Sigmoid colon (tissue), 7 donors: ENCODE measurements around the gene ATG7. TPM values are rescaled to one million over a fixed set of nuclear protein-coding genes. Genes with fewer than 3 reads are reported as not detected.

Source experiments
- DNase-seq: peaks from one replicate; pipeline ENCODE4 v3.0.0-alpha.2; 2019
- H3K27ac ChIP-seq, 4 donors: fragments of 200-600 bp; sonication (generic); one replicate each; pipeline ENCODE4 v1.5.1; 2016 to 2019; ENCODE audit warnings: mild to moderate bottlenecking in 1 of 4
- H3K27me3 ChIP-seq, 3 donors: fragments of 200-600 bp; sonication (generic); one replicate each; pipeline ENCODE4 v1.5.1; 2019; ENCODE audit warnings: mild to moderate bottlenecking in 1 of 3
- H3K36me3 ChIP-seq, 4 donors: fragments of 200-600 bp; sonication (generic); one replicate each; pipeline ENCODE4 v1.5.1; 2016 to 2019
- H3K4me1 ChIP-seq, 4 donors: fragments of 200-600 bp; sonication (generic); one replicate each; pipeline ENCODE4 v1.5.1; 2017 to 2019
- H3K4me3 ChIP-seq, 4 donors: fragments of 200-600 bp; sonication (generic); one replicate each; pipeline ENCODE4 v1.5.1; 2017 to 2019; ENCODE audit warnings: mild to moderate bottlenecking in 2 of 4, moderate library complexity in 1 of 4
- H3K9me3 ChIP-seq, 4 donors: fragments of 200-600 bp in 3 of 4; sonication (generic) in 3 of 4; one replicate each; pipeline versions ENCODE4 v1.5.1 to v1.6.1; 2013 to 2019
- EP300 ChIP-seq, 4 donors: sonication (generic); formaldehyde crosslinking; IDR thresholded peaks; one replicate each; pipeline ENCODE4 v1.6.1; 2017; ENCODE audit warnings: antibody characterized with exemption in 4 of 4
- POLR2A ChIP-seq, 2 donors: fragments of 450-650 bp; IDR thresholded peaks; one replicate each; pipeline ENCODE4 v1.6.1; 2016; ENCODE audit warnings: antibody characterized with exemption in 2 of 2, mild to moderate bottlenecking in 2 of 2, moderate library complexity in 2 of 2
- POLR2AphosphoS5 ChIP-seq, 4 donors: sonication (generic); formaldehyde crosslinking; IDR thresholded peaks; one replicate each; pipeline ENCODE4 v1.6.1; 2017; ENCODE audit warnings: antibody characterized with exemption in 4 of 4
- WGBS, 2 donors: extraction: QIAGEN DNeasy Blood & Tissue Kit; methylation state at CpG; one replicate each; pipeline ENCODE4 v1.1.7; 2013; 5-methylcytosine and 5-hydroxymethylcytosine counted together
- intact Hi-C: fragments of 100-400 bp; cut with DNase I; formaldehyde crosslinking; loops from one replicate; pipeline ENCODE4 v1.15.1; 2023
- polyA plus RNA-seq, 3 donors: library from polyadenylated mRNA; stranded (reverse); fragments of 200-250 nt; gene quantifications; one replicate each; pipeline ENCODE4 v1.2.3, GENCODE V29; 2013
- total RNA-seq, 4 donors: library from RNA; depleted of rRNA; stranded (reverse); fragments of >200 nt; gene quantifications; one replicate each; pipeline ENCODE4 v1.1.0, GENCODE V29; 2016
- TF ChIP-seq, protein P1 (sequence below), 4 experiments: fragments of 450-650 bp in 3 of 4; fragments of 200-600 bp in 1 of 4; IDR thresholded peaks; one replicate each; pipeline ENCODE4 v1.5.1; 2016 to 2019; ENCODE audit warnings: antibody characterized with exemption in 4 of 4, mild to moderate bottlenecking in 3 of 4, moderate library complexity in 2 of 4
- donor health status: healthy with polysubstance abuse.
- donor health status: Bipolar disorder and iron deficiency.
- donor health status: healthy.

Gene ATG7
- total and polyA plus RNA-seq, 7 donors = 12.5 to 62.9 (median 34.8) TPM

DNA sequence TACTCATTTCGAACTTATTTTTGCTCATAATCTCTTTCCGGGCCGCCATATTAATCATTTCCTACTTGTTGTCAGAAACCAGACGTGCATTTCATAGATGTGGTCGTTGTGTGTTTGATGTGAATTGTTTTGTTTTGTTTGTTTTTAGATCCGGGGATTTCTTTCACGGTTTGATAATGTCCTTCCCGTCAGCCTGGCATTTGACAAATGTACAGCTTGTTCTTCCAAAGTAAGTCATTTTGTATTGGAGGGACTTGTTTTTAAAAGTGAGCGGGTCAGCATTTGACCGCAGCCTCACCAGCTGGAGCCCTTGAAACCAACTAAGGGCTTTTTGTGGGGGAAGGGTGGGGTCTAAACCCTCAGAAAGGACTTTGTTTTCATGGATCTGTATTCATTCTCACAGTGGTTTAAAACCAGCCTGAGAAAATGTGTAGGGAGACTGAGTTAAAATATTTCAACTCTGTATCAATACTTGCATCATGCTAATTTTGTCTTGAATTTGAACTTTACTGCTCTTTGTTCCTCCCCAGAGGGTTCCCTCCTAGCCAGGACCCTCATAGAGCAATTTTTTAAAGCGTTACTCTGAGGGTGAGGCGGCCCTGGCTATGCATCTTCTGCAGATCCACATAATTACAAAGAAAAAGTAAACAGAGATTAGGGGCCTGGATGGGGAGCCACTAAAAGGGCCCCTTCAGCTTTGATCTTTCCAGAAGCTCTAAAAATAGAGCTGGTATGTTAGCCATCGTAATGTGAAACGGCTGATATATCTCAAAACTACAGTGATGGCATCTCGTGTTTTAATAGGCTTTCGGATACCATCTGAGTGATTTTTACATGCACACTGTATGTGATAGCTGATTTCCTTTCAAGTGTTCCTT lies 107.9 kb downstream of the ATG7 start:
- 75 to 76% methylated on average over 16 of the region's 16 CpGs for WGBS, 2 donors
- intact Hi-C loops = loop anchor here (1.0 to 10.0 kb wide), 3 partner anchors 145 to 424 kb away; no protein-coding TSS in a partner anchor
- DNase-seq = no peak
- H3K27ac ChIP-seq = peak overlapping the region in 3 of 4 donors; percentile 15 to 53 (median 33)
- peaks cover 0 to 31% (median 17%) of the 10 kb centered on the region in 4 donors for H3K4me1 ChIP-seq
- H3K27me3 ChIP-seq = no peaks in the 10 kb centered on the region
- TF ChIP-seq, protein P1, sequence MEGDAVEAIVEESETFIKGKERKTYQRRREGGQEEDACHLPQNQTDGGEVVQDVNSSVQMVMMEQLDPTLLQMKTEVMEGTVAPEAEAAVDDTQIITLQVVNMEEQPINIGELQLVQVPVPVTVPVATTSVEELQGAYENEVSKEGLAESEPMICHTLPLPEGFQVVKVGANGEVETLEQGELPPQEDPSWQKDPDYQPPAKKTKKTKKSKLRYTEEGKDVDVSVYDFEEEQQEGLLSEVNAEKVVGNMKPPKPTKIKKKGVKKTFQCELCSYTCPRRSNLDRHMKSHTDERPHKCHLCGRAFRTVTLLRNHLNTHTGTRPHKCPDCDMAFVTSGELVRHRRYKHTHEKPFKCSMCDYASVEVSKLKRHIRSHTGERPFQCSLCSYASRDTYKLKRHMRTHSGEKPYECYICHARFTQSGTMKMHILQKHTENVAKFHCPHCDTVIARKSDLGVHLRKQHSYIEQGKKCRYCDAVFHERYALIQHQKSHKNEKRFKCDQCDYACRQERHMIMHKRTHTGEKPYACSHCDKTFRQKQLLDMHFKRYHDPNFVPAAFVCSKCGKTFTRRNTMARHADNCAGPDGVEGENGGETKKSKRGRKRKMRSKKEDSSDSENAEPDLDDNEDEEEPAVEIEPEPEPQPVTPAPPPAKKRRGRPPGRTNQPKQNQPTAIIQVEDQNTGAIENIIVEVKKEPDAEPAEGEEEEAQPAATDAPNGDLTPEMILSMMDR (IDR thresholded peaks at IDR 0.05) = no peak
- TF ChIP-seq POLR2AphosphoS5 (IDR thresholded peaks at IDR 0.05) (no peak), POLR2A (IDR thresholded peaks at IDR 0.05) (no peak), EP300 (IDR thresholded peaks at IDR 0.05) (no peak)
- no peaks in the 10 kb centered on the region for H3K36me3 ChIP-seq
- H3K4me3 ChIP-seq = no peak overlapping the region
- no peaks in the 10 kb centered on the region for H3K9me3 ChIP-seq

DNA sequence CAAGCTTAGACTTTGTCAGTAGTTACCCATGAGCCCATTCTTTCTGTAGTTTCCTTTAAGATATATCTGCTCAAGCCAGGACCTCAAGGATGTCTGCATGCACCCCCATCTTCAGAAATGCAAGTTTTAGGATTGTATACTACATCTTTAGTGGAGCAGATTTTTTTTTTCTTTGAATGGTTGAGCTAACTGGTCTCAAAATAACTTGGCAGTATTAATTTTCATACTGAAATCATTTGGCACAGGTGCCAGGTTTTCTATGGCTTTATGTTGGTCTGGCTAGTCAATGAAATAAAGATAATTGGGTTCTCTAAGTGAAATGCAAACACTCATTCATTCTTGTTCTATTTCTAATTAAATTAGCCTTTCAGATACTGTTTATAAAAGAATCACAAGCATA lies 108.9 kb downstream of the ATG7 start:
- no peak overlapping the region for H3K27ac ChIP-seq
- intact Hi-C loops = loop anchor here (10.0 kb wide), 1 partner anchor 144 kb away; no protein-coding TSS in a partner anchor
- TF ChIP-seq EP300 (IDR thresholded peaks at IDR 0.05) (no peak), POLR2AphosphoS5 (IDR thresholded peaks at IDR 0.05) (no peak), POLR2A (IDR thresholded peaks at IDR 0.05) (no peak)
- TF ChIP-seq, protein P1 (IDR thresholded peaks at IDR 0.05) = no peak

DNA sequence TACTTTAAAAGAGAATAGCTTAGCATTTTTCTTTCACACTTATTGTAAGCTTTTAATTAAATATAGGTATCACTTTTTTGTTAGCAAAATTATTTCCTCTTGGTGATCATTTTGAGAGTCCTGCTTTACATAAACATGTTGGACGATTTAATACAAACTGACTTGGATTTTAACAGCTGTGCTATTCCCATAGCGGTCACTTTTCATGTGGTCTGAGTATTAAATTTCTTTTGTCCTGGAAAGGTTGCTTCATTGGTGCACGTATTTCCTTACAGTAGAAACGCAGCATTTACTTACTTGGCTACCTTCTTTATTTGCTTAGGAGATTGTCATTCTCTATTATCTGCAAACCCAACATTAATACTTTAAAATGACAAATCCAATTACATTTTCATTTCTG lies 109.4 kb downstream of the ATG7 start:
- no peak for DNase-seq
- Histone ChIP-seq H3K27ac (no peak overlapping the region), H3K4me3 (no peak overlapping the region), H3K9me3 (no peaks in the 10 kb centered on the region), H3K4me1 (peaks cover 0 to 45% (median 32%) of the 10 kb centered on the region in 4 donors), H3K27me3 (no peaks in the 10 kb centered on the region), H3K36me3 (no peaks in the 10 kb centered on the region)
- WGBS, 2 donors = 83 to 86% methylated on average over 4 of the region's 4 CpGs
- TF ChIP-seq EP300 (IDR thresholded peaks at IDR 0.05) (no peak), POLR2A (IDR thresholded peaks at IDR 0.05) (no peak), POLR2AphosphoS5 (IDR thresholded peaks at IDR 0.05) (no peak)
- TF ChIP-seq, protein P1 (IDR thresholded peaks at IDR 0.05) = no peak
- intact Hi-C loops = loop anchor here (10.0 kb wide), 1 partner anchor 143 kb away; no protein-coding TSS in a partner anchor

More for the DNA sequence above, 108.9 kb downstream of the ATG7 start:
- H3K4me1 ChIP-seq = peaks cover 0 to 41% (median 28%) of the 10 kb centered on the region in 4 donors
- no peaks in the 10 kb centered on the region for H3K27me3 ChIP-seq
- no peaks in the 10 kb centered on the region for H3K9me3 ChIP-seq
- no peaks in the 10 kb centered on the region for H3K36me3 ChIP-seq
- no peak for DNase-seq
- no peak overlapping the region for H3K4me3 ChIP-seq

DNA sequence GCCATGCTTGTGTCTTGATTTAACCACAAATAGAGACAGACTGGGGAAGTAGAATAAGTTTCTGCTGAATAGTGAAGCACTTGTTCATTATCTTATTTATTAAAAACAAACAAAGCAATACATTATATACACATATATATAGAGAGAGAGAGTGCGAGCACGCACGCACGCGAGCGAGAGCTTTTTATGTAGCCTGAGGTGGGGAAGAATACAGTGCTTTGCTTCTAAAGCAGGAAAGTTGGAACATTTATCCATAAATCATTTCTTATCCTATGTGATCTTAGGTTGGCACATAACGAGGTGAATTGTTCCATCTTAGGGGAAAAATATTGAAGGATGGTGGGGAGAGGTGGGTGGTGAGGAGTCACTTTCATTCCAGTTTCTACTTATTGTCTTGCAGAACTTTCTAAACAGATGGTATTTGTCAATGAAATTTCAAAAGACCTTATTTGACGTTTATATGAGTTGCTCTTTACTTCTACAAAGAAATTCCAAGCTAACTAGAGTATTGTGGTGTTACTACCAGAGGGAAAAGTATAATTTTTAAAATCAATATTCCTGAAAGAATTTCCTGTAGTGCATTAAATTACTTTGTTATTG lies 110.0 kb downstream of the ATG7 start:
- 94 to 95% methylated on average over 8 of the region's 8 CpGs for WGBS, 2 donors
- no peaks in the 10 kb centered on the region for H3K36me3 ChIP-seq

More for the DNA sequence above, 110.0 kb downstream of the ATG7 start:
- Histone ChIP-seq H3K4me3 (no peak overlapping the region), H3K9me3 (no peaks in the 10 kb centered on the region), H3K27ac (no peak overlapping the region), H3K27me3 (no peaks in the 10 kb centered on the region), H3K4me1 (peaks cover 0 to 52% (median 39%) of the 10 kb centered on the region in 4 donors)
- DNase-seq = no peak
- intact Hi-C loops = loop anchor here (10.0 kb wide), 1 partner anchor 143 kb away; no protein-coding TSS in a partner anchor
- TF ChIP-seq POLR2A (IDR thresholded peaks at IDR 0.05) = no peak
- TF ChIP-seq, protein P1 (IDR thresholded peaks at IDR 0.05) = no peak
- TF ChIP-seq POLR2AphosphoS5 (IDR thresholded peaks at IDR 0.05) = no peak
- no peak for TF ChIP-seq EP300 (IDR thresholded peaks at IDR 0.05)
